AG10803 (cell line): ENCODE results near the gene SLC22A6.

ENCODE experiments used
- DNase-seq: peaks from one replicate; pipeline ENCODE4 v3.0.0; 2010; ENCODE audit warnings: low read depth
- H3K4me3 ChIP-seq: 2 replicates; pipeline ENCODE4 v1.5.1; 2011; ENCODE audit warnings: mild to moderate bottlenecking, low read length, control low read depth
- TF ChIP-seq, protein P1 (sequence below): conservative IDR thresholded peaks from 2 replicates; pipeline ENCODE4 v1.5.1; 2011; ENCODE audit warnings: mild to moderate bottlenecking, low read length, control low read depth, inconsistent platforms

SLC22A6 gene

DNA sequence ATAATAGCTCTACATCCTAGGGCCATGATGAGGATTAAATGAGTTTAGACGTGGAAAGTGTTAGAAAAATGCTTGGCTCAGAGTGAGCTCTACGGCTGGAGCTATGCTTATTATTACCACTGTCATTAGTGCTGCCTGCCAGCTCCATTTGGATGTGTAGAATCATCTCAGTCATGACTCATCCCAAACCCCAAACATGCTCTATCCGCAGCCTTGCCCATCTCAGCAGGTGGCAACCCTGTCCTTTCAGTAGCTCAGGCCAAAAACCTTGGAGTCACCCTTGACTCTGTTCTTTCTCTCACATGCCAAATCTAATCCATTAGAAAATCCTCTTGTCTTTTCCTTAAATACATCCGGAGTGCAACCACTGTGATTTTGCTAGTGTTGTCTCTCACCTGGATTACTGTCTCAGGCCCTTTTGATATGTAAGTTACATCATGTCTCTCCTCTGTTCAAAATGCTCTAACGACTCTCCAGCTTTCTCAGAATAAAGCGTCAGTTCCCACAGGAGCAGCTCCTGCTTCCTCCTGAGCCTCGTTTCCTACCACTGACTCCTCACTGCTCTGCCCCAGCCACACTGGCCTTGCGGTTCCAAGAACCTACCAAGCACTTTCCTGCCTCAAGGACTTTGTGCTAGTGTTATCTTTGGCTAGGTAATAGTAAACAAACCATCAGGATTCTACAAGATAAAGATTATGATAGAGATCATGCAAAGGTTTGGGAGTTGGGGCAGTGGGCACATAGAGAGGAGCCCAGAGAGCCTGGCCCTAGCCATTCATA, 53.1 kb downstream of the SLC22A6 start:
- TF ChIP-seq, protein P1, sequence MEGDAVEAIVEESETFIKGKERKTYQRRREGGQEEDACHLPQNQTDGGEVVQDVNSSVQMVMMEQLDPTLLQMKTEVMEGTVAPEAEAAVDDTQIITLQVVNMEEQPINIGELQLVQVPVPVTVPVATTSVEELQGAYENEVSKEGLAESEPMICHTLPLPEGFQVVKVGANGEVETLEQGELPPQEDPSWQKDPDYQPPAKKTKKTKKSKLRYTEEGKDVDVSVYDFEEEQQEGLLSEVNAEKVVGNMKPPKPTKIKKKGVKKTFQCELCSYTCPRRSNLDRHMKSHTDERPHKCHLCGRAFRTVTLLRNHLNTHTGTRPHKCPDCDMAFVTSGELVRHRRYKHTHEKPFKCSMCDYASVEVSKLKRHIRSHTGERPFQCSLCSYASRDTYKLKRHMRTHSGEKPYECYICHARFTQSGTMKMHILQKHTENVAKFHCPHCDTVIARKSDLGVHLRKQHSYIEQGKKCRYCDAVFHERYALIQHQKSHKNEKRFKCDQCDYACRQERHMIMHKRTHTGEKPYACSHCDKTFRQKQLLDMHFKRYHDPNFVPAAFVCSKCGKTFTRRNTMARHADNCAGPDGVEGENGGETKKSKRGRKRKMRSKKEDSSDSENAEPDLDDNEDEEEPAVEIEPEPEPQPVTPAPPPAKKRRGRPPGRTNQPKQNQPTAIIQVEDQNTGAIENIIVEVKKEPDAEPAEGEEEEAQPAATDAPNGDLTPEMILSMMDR, result no peak
- peak; percentile 5 for DNase-seq
- H3K4me3 ChIP-seq, result no peak overlapping the region

DNA sequence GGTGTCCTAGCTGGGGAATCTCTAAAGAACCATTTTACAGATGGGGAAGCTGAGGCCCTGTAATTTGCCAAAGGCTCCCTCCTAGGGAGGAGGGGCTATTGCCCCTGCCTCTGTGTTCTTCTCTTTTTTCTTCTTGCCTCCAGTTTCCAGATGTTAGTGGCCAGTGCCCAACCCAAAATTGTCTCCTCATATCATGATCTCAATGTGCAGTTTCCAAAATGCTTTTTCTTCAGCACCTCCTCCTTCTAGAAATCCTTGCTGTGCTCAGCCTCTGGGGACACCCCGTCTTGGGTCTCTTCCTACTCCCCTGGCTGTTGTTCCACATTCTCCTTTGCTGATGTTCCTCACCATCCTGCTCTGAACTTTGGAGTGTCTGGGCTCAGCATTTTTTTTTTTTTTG, 54.1 kb downstream of the SLC22A6 start:
- no peak for DNase-seq
- TF ChIP-seq, protein P1, result no peak
- no peak overlapping the region for H3K4me3 ChIP-seq

DNA sequence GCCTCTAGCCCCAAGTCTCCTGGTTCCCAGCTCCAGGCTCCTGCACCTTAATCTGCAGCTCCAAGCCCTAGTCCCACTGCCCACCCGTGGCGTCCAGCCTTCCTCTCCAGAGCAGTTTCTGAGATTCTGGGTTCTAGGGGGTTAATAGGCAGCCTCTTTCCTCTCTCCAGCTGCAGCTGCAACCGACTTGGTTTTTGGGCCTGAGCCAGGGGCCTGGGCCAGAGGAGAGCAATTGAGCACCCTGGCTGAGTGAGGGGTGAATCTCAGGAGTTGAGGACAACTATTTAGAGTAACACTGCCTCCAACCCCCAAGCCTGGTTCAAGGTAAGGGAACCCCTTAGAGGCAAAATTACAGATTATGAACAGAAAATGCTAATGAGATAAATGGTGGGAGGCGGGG, 54.6 kb downstream of the SLC22A6 start:
- TF ChIP-seq, protein P1, result no peak
- no peak for DNase-seq

DNA sequence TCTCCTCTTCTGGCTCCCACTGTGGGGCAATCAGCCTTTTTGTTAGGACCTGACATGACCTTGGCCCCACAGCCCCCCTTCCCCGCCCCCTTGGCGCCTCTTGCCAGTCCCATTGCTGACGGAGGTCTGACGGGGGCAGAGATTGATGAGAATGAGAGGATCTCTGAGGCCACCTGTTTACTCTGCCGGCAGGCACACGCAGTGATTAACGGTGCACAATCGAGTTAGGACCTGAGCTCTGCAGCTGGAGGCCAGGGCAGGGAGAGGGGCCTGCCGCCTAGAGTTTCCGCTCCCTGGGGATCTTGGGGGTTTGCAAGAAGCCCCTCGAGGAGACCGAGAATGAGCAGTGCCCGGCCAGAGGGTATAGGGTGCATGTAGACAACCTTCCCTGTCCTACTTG, 56.8 kb downstream of the SLC22A6 start:
- no peak for DNase-seq
- no peak overlapping the region for H3K4me3 ChIP-seq
- TF ChIP-seq, protein P1, result no peak

More for the DNA sequence above, 54.6 kb downstream of the SLC22A6 start:
- H3K4me3 ChIP-seq, result no peak overlapping the region

DNA sequence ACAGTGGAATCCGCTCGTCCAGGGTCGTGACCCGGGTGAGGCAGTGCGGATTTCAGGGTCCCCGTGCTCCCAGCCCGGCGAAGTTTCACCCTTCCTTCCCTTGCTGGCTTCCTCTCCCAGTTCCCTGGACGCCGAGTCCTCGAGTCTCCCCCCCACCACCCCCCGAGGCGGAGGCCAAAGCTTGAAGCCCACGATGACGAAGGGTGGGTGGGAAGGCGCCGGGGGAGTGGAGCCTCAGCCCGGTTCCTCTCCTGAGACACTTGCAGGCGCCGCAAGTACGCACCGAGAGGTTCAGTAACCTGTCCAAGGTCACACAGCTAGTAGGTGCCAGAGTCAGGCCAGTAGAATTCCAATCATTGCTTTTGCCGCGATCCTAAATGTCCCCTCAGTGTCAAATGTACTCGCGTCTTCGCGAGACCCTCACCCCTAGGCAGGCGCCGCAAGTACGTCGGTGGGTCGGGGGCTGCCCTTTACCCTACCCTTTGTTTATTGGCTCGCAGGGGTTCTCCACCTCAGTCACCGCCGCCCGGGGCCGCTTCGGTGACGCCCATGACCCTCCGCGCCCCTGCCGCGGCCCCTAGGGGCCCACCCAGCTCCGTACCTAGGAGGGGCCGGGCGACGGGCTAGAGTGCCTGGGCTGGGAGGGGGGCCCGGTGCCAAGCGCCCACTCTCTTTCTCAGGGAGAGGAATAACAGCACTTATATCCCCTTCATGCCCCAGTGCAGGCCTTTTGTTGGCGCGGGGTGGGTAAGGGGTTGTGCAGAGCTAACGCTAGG, 57.9 kb downstream of the SLC22A6 start:
- TF ChIP-seq, protein P1, result no peak
- no peak for DNase-seq
- no peak overlapping the region for H3K4me3 ChIP-seq
